Osteocyte (in vitro differentiated cells): ENCODE results near the gene MPL. TPM values are rescaled to one million over a fixed set of nuclear protein-coding genes. Genes with fewer than 3 reads are reported as not detected.

ENCODE experiments used
- DNase-seq: peaks from one replicate; pipeline ENCODE4 v3.0.0; 2021; ENCODE audit warnings: mixed read lengths; ENCODE audit not compliant: unreplicated experiment; ENCODE audit errors: extremely low spot score
- H3K27ac Mint-ChIP-seq: one replicate; pipeline ENCODE4 v1.8.0; 2021; ENCODE audit warnings: mild to moderate bottlenecking, mixed read lengths; ENCODE audit not compliant: unreplicated experiment
- H3K27me3 Mint-ChIP-seq: one replicate; pipeline ENCODE4 v1.8.0; 2021; ENCODE audit warnings: mixed read lengths; ENCODE audit not compliant: unreplicated experiment
- H3K36me3 Mint-ChIP-seq: one replicate; pipeline ENCODE4 v1.8.0; 2021; ENCODE audit warnings: mixed read lengths; ENCODE audit not compliant: unreplicated experiment
- H3K4me1 Mint-ChIP-seq: one replicate; pipeline ENCODE4 v1.8.0; 2021; ENCODE audit warnings: mixed read lengths; ENCODE audit not compliant: unreplicated experiment
- H3K4me3 Mint-ChIP-seq: one replicate; pipeline ENCODE4 v1.8.0; 2021; ENCODE audit warnings: mild to moderate bottlenecking, moderate library complexity, mixed read lengths; ENCODE audit not compliant: unreplicated experiment
- H3K9me3 Mint-ChIP-seq: one replicate; pipeline ENCODE4 v1.8.0; 2021; ENCODE audit warnings: mixed read lengths; ENCODE audit not compliant: unreplicated experiment
- total RNA-seq: library from RNA; stranded (reverse); gene quantifications from 2 replicates; pipeline ENCODE4 v1.2.1, GENCODE V29; 2021
- TF ChIP-seq, protein P1 (sequence below): fragments of 200-600 bp; sonication (generic); IDR thresholded peaks from 2 replicates; pipeline ENCODE4 v1.5.0; 2021; ENCODE audit warnings: antibody characterized with exemption, mild to moderate bottlenecking, moderate library complexity

Gene MPL
- total RNA-seq, 1 donor from 2014 or later, result not detected

DNA sequence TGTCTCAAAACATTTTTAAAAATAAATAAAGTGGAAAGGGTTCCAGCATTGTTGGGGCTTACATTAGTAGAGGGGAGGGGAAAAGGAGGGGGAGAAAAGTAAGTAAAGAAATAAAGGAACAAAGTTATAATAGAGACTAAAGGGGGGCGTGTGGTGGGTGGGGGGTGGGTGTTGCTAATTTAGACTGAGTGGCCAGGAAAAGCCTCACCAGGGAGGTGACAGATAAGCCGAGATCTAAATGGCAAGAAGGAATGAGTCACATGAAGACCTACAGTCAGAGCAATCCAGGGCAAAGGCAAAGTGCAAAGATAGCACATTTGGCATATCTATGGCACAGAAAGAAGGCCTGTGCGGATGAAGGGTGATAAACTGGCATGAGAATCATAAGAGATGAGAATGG, 7.5 kb downstream of the MPL start:
- no peaks in the 10 kb centered on the region for H3K9me3 Mint-ChIP-seq

GRCh38 chr1:43346636-43347035, 9.0 kb downstream of the MPL start:
- no peak for DNase-seq
- Mint-ChIP-seq H3K27ac (no peak overlapping the region), H3K4me3 (no peak overlapping the region), H3K9me3 (no peaks in the 10 kb centered on the region), H3K36me3 (no peaks in the 10 kb centered on the region), H3K27me3 (peaks cover 5% of the 10 kb centered on the region), H3K4me1 (peaks cover 14% of the 10 kb centered on the region)
- TF ChIP-seq, protein P1, sequence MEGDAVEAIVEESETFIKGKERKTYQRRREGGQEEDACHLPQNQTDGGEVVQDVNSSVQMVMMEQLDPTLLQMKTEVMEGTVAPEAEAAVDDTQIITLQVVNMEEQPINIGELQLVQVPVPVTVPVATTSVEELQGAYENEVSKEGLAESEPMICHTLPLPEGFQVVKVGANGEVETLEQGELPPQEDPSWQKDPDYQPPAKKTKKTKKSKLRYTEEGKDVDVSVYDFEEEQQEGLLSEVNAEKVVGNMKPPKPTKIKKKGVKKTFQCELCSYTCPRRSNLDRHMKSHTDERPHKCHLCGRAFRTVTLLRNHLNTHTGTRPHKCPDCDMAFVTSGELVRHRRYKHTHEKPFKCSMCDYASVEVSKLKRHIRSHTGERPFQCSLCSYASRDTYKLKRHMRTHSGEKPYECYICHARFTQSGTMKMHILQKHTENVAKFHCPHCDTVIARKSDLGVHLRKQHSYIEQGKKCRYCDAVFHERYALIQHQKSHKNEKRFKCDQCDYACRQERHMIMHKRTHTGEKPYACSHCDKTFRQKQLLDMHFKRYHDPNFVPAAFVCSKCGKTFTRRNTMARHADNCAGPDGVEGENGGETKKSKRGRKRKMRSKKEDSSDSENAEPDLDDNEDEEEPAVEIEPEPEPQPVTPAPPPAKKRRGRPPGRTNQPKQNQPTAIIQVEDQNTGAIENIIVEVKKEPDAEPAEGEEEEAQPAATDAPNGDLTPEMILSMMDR, result no peak

More for the DNA sequence above, 7.5 kb downstream of the MPL start:
- Mint-ChIP-seq H3K36me3 (no peaks in the 10 kb centered on the region), H3K4me1 (peaks cover 12% of the 10 kb centered on the region), H3K27me3 (peaks cover 8% of the 10 kb centered on the region), H3K27ac (no peak overlapping the region), H3K4me3 (no peak overlapping the region)
- TF ChIP-seq, protein P1, result no peak
- DNase-seq, result no peak

GRCh38 chr1:43348343-43348808, 10.8 kb downstream of the MPL start:
- Mint-ChIP-seq H3K4me3 (peak overlapping the region; percentile 61), H3K4me1 (peaks cover 14% of the 10 kb centered on the region), H3K9me3 (no peaks in the 10 kb centered on the region), H3K27ac (no peak overlapping the region), H3K27me3 (peaks cover 5% of the 10 kb centered on the region), H3K36me3 (no peaks in the 10 kb centered on the region)
- DNase-seq, result no peak
- TF ChIP-seq, protein P1, result no peak

- TF ChIP-seq, protein P1, result no peak
- Mint-ChIP-seq H3K27me3 (peaks cover 5% of the 10 kb centered on the region), H3K4me3 (peak overlapping the region; percentile 61), H3K36me3 (no peaks in the 10 kb centered on the region), H3K4me1 (peaks cover 14% of the 10 kb centered on the region), H3K9me3 (no peaks in the 10 kb centered on the region), H3K27ac (peak overlapping the region; percentile 32)
- no peak for DNase-seq
Observed at GRCh38 chr1:43348809-43349593, 11.4 kb downstream of the MPL start.

GRCh38 chr1:43349594-43350306, 12.1 kb downstream of the MPL start:
- TF ChIP-seq, protein P1, result no peak
- H3K4me3 Mint-ChIP-seq, result peak overlapping the region; percentile 61
- DNase-seq, result no peak

More at GRCh38 chr1:43349594-43350306, 12.1 kb downstream of the MPL start:
- Mint-ChIP-seq H3K36me3 (no peaks in the 10 kb centered on the region), H3K4me1 (peaks cover 14% of the 10 kb centered on the region), H3K27me3 (peaks cover 5% of the 10 kb centered on the region), H3K27ac (peak overlapping the region; percentile 32), H3K9me3 (no peaks in the 10 kb centered on the region)
